ENCODE measurements around the gene PADI4.

DNA sequence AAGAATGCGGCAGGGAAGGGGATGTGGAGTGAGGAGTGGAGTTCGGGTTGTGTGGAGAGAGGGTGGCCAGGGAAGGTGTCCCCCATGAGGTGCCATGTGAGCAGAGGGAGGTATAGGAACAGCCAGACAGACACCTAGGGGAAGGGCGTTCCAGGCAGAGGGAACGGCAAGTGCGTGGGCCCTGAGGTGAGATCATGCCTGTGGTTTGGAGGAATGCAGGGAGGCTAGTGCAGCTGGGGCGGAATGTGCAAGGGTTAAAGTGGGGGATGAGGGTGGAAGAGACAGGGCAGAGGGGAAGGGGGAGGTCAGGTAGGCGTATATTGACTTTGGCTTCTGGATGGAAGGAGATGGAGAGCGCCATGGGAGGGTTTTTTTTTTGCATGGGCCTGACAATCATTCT, 32.4 kb downstream of the PADI4 start:
- TF ChIP-seq TAF1 (IDR thresholded peaks at IDR 0.05; ENCODE audit: low read depth) = no peak
- no peak for TF ChIP-seq RAD21 (IDR thresholded peaks at IDR 0.05; ENCODE audit: low read depth)
- no peak for TF ChIP-seq EP300 (IDR thresholded peaks at IDR 0.05; ENCODE audit: borderline replicate concordance)
- TF ChIP-seq, protein P1, sequence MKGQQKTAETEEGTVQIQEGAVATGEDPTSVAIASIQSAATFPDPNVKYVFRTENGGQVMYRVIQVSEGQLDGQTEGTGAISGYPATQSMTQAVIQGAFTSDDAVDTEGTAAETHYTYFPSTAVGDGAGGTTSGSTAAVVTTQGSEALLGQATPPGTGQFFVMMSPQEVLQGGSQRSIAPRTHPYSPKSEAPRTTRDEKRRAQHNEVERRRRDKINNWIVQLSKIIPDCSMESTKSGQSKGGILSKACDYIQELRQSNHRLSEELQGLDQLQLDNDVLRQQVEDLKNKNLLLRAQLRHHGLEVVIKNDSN (IDR thresholded peaks at IDR 0.05) = no peak
- no peak for TF ChIP-seq CREB1 (IDR thresholded peaks at IDR 0.05; ENCODE audit: low read depth)
- TF ChIP-seq CEBPB (IDR thresholded peaks at IDR 0.05) = no peak
- TF ChIP-seq, protein P2, sequence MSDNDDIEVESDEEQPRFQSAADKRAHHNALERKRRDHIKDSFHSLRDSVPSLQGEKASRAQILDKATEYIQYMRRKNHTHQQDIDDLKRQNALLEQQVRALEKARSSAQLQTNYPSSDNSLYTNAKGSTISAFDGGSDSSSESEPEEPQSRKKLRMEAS (IDR thresholded peaks at IDR 0.05) = no peak
- TF ChIP-seq FOXM1 (IDR thresholded peaks at IDR 0.05; ENCODE audit: borderline replicate concordance, low read depth) = no peak
- TF ChIP-seq EGR1 (IDR thresholded peaks at IDR 0.05) = no peak
- TF ChIP-seq YY1 (IDR thresholded peaks at IDR 0.05; ENCODE audit: low read depth) = no peak
- TF ChIP-seq NFIC (IDR thresholded peaks at IDR 0.05) = no peak
- TF ChIP-seq, protein P3, sequence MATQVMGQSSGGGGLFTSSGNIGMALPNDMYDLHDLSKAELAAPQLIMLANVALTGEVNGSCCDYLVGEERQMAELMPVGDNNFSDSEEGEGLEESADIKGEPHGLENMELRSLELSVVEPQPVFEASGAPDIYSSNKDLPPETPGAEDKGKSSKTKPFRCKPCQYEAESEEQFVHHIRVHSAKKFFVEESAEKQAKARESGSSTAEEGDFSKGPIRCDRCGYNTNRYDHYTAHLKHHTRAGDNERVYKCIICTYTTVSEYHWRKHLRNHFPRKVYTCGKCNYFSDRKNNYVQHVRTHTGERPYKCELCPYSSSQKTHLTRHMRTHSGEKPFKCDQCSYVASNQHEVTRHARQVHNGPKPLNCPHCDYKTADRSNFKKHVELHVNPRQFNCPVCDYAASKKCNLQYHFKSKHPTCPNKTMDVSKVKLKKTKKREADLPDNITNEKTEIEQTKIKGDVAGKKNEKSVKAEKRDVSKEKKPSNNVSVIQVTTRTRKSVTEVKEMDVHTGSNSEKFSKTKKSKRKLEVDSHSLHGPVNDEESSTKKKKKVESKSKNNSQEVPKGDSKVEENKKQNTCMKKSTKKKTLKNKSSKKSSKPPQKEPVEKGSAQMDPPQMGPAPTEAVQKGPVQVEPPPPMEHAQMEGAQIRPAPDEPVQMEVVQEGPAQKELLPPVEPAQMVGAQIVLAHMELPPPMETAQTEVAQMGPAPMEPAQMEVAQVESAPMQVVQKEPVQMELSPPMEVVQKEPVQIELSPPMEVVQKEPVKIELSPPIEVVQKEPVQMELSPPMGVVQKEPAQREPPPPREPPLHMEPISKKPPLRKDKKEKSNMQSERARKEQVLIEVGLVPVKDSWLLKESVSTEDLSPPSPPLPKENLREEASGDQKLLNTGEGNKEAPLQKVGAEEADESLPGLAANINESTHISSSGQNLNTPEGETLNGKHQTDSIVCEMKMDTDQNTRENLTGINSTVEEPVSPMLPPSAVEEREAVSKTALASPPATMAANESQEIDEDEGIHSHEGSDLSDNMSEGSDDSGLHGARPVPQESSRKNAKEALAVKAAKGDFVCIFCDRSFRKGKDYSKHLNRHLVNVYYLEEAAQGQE (IDR thresholded peaks at IDR 0.05; ENCODE audit: low read depth) = no peak
